Coronary artery (tissue), 2 donors: ENCODE measurements around the gene AMBP.

Experiments
- DNase-seq: peaks from one replicate; pipeline ENCODE4 v3.0.0-alpha.2; 2017; ENCODE audit warnings: low spot score
- H3K27ac ChIP-seq, 2 donors: fragments of 200-600 bp; sonication (generic); one replicate each; pipeline ENCODE4 v1.5.1; 2016 to 2019
- H3K4me3 ChIP-seq: fragments of 200-600 bp; sonication (generic); 2 replicates; pipeline ENCODE4 v1.5.1; 2016; ENCODE audit warnings: mild to moderate bottlenecking, moderate library complexity
- CTCF ChIP-seq: fragments of 200-600 bp; sonication (generic); IDR thresholded peaks from one replicate; pipeline ENCODE4 v1.5.1; 2019; ENCODE audit warnings: antibody characterized with exemption

Gene AMBP

GRCh38 chr9:114038724-114039313, 39.3 kb downstream of the AMBP start:
- no peak for DNase-seq
- TF ChIP-seq CTCF, result no peak
- Histone ChIP-seq H3K27ac (no peak overlapping the region), H3K4me3 (no peak overlapping the region)

- no peak overlapping the region for H3K27ac ChIP-seq
- no peak for TF ChIP-seq CTCF
- DNase-seq, result peak; percentile 49
- no peak overlapping the region for H3K4me3 ChIP-seq
Measured at GRCh38 chr9:114037961-114038723, 40.0 kb downstream of the AMBP start.

- no peak overlapping the region for H3K4me3 ChIP-seq
- no peak overlapping the region for H3K27ac ChIP-seq
- TF ChIP-seq CTCF, result no peak
- DNase-seq, result peak; percentile 36
Measured at GRCh38 chr9:114037249-114037648, 40.9 kb downstream of the AMBP start.

- no peak overlapping the region for H3K4me3 ChIP-seq
- TF ChIP-seq CTCF, result no peak
- peak; percentile 54 for DNase-seq
Measured at GRCh38 chr9:114035845-114036801, 42.0 kb downstream of the AMBP start.

GRCh38 chr9:114035221-114035844, 42.8 kb downstream of the AMBP start:
- peak overlapping the region in 1 of 2 donors; percentile 3 for H3K27ac ChIP-seq
- DNase-seq, result peak; percentile 67

More at GRCh38 chr9:114035845-114036801, 42.0 kb downstream of the AMBP start:
- H3K27ac ChIP-seq, result no peak overlapping the region

More at GRCh38 chr9:114035221-114035844, 42.8 kb downstream of the AMBP start:
- TF ChIP-seq CTCF, result no peak
- H3K4me3 ChIP-seq, result no peak overlapping the region
